A549 (cell line): ENCODE results near the gene TOB1. TPM values are rescaled to one million over a fixed set of nuclear protein-coding genes. Genes with fewer than 3 reads are reported as not detected.
A peak's percentile ranks its signal among the peaks of the same experiment; 100 is the strongest.

ENCODE experiments used
- ATAC-seq, 2 experiments: fragments of 200-7000 bp in 1 of 2; fragments of >200 bp in 1 of 2; cut with Nextera tagmentation in 1 of 2; cut with Tn5 transposase in 1 of 2; 3 replicates each; pipeline versions ENCODE4 v1.8.0 to v1.9.1; 2018 to 2020; ENCODE audit warnings: mild to moderate bottlenecking in 1 of 2, moderate library complexity in 1 of 2
- CTCF ChIA-PET: fragments of 300-600 bp; sonication (Branson Sonifier 250); formaldehyde crosslinking; extraction: SDS; loops from one replicate; lab custom pipeline; 2021; ENCODE audit warnings: antibody characterized with exemption, inconsistent platforms; lab: Yijun Ruan, JAX
- POLR2A ChIA-PET: fragments of 350-600 bp; formaldehyde crosslinking; extraction: SDS; loops from one replicate; lab custom pipeline; 2021; ENCODE audit warnings: antibody characterized with exemption, inconsistent platforms; lab: Yijun Ruan, JAX
- DNase-seq, 2 experiments: peaks; one replicate each; pipeline versions ENCODE4 v3.0.0 to v3.0.0-alpha.2; 2011 to 2016; ENCODE audit warnings: low read depth in 1 of 2, low spot score in 1 of 2
- FAIRE-seq: peaks from 2 replicates; lab custom pipeline; 2011; peaks lifted over from hg19 to GRCh38; lab: Jason Lieb, UNC
- H3K27ac ChIP-seq, 2 experiments: fragments of >200 bp; sonication (Bioruptor Twin); formaldehyde crosslinking; 3 replicates each; pipeline ENCODE4 v1.5.1; 2016 to 2017
- H3K4me1 ChIP-seq: fragments of >200 bp; sonication (Bioruptor Twin); formaldehyde crosslinking; 3 replicates; pipeline ENCODE4 v1.6.1; 2016
- H3K4me2 ChIP-seq: fragments of >200 bp; sonication (Bioruptor Twin); formaldehyde crosslinking; 3 replicates; pipeline ENCODE4 v1.6.1; 2016
- H3K4me3 ChIP-seq: fragments of >200 bp; sonication (Bioruptor Twin); formaldehyde crosslinking; 3 replicates; pipeline ENCODE4 v1.5.1; 2016
- H3K9me3 ChIP-seq: fragments of >200 bp; sonication (Bioruptor Twin); formaldehyde crosslinking; 3 replicates; pipeline ENCODE4 v1.6.1; 2016
- CBX8 ChIP-seq: fragments of 200-600 bp; sonication (generic); IDR thresholded peaks from 2 replicates; pipeline ENCODE4 v1.6.1; 2016
- CHD2 ChIP-seq: fragments of 150-350 bp; IDR thresholded peaks from 2 replicates; pipeline ENCODE4 v1.6.1; 2014; ENCODE audit warnings: low read length; ENCODE audit not compliant: partially characterized antibody
- EP300 ChIP-seq, 2 experiments: fragments of >200 bp; sonication (Bioruptor Twin); formaldehyde crosslinking; IDR thresholded peaks; 2 replicates in 1 of 2; 3 replicates in 1 of 2; pipeline ENCODE4 v1.6.1; 2016 to 2017
- HDAC2 ChIP-seq: fragments of 200-600 bp; sonication (generic); IDR thresholded peaks from 2 replicates; pipeline ENCODE4 v1.6.1; 2016
- HOXB13 ChIP-seq: fragments of 250-450 bp; sonication (Bioruptor Pico); IDR thresholded peaks from 2 replicates; pipeline ENCODE4 v1.5.0; 2020; ENCODE audit warnings: low read depth, mild to moderate bottlenecking, moderate library complexity
- HOXB5 ChIP-seq: fragments of 250-450 bp; sonication (Bioruptor Pico); IDR thresholded peaks from 2 replicates; pipeline ENCODE4 v1.5.0; 2020; ENCODE audit warnings: mild to moderate bottlenecking, moderate library complexity
- JUN ChIP-seq, 2 experiments: fragments of >200 bp; sonication (Bioruptor Twin); formaldehyde crosslinking; IDR thresholded peaks; 2 replicates in 1 of 2; 3 replicates in 1 of 2; pipeline ENCODE4 v1.6.1; 2016 to 2017
- KDM5A ChIP-seq: fragments of 200-600 bp; sonication (generic); IDR thresholded peaks from 2 replicates; pipeline ENCODE4 v1.6.1; 2016; ENCODE audit warnings: antibody characterized with exemption, mild to moderate bottlenecking
- MAFK ChIP-seq: fragments of 450-650 bp; IDR thresholded peaks from 2 replicates; pipeline ENCODE4 v1.6.1; 2014; ENCODE audit not compliant: partially characterized antibody
- MAZ ChIP-seq: fragments of 150-350 bp; IDR thresholded peaks from 2 replicates; pipeline ENCODE4 v1.6.1; 2014; ENCODE audit warnings: antibody characterized with exemption, low read depth, low read length, borderline replicate concordance
- POLR2AphosphoS2 ChIP-seq: conservative IDR thresholded peaks from 2 replicates; pipeline ENCODE4 v1.6.1; 2012; ENCODE audit warnings: low read length, improper control_type of control experiment, inconsistent platforms
- RAD21 ChIP-seq, 2 experiments: fragments of >200 bp in 1 of 2; sonication (Bioruptor Twin) in 1 of 2; formaldehyde crosslinking in 1 of 2; IDR thresholded peaks in 1 of 2; conservative IDR thresholded peaks in 1 of 2; 2 replicates in 1 of 2; 3 replicates in 1 of 2; pipeline ENCODE4 v1.6.1; 2012 to 2018; ENCODE audit warnings: inconsistent platforms in 1 of 2
- SREBF2 ChIP-seq: fragments of 450-650 bp; IDR thresholded peaks from 2 replicates; pipeline ENCODE4 v1.6.1; 2014; ENCODE audit warnings: mild to moderate bottlenecking, moderate library complexity
- TP53 ChIP-seq: fragments of 250-450 bp; sonication (Bioruptor Pico); IDR thresholded peaks from 2 replicates; pipeline ENCODE4 v1.5.0; 2021; ENCODE audit warnings: mild to moderate bottlenecking, moderate library complexity
- WGBS: methylation state at CpG from one replicate; pipeline ENCODE4 v1.1.6; 2017; ENCODE audit errors: missing lambda C conversion rate; 5-methylcytosine and 5-hydroxymethylcytosine counted together
- polyA plus RNA-seq, 4 experiments: library from polyadenylated mRNA; depleted of rRNA in 3 of 4; stranded (reverse); fragments of >200 nt; fragmentation: RNase III in 1 of 4; extraction: RNeasy Plus Mini Kit Qiagen cat#74134 plus additional on column Dnase treatment in 1 of 4; gene quantifications; 2 replicates in 3 of 4; 3 replicates in 1 of 4; pipeline ENCODE4 v1.2.3, GENCODE V29; 2011 to 2017
- TF ChIP-seq, protein P1 (sequence below): fragments of >200 bp; sonication (Bioruptor Twin); formaldehyde crosslinking; IDR thresholded peaks from 3 replicates; pipeline ENCODE4 v1.5.1; 2016
- TF ChIP-seq, protein P2 (sequence below): fragments of 250-450 bp; sonication (Bioruptor Pico); IDR thresholded peaks from 2 replicates; pipeline ENCODE4 v1.5.0; 2020; ENCODE audit warnings: low read depth, mild to moderate bottlenecking, moderate library complexity
- TF ChIP-seq, protein P3 (sequence below): fragments of 200-600 bp; sonication (generic); IDR thresholded peaks from 2 replicates; pipeline ENCODE4 v1.6.1; 2016; ENCODE audit warnings: antibody characterized with exemption, mild to moderate bottlenecking, moderate library complexity
- TF ChIP-seq, protein P4 (sequence below): fragments of >200 bp; sonication (Bioruptor Twin); formaldehyde crosslinking; IDR thresholded peaks from 2 replicates; pipeline ENCODE4 v1.6.1; 2016

TOB1 gene
- polyA plus RNA-seq, 2 of the 4 experiments (the other 2 are of a cell fraction) = 111 to 133 TPM

DNA sequence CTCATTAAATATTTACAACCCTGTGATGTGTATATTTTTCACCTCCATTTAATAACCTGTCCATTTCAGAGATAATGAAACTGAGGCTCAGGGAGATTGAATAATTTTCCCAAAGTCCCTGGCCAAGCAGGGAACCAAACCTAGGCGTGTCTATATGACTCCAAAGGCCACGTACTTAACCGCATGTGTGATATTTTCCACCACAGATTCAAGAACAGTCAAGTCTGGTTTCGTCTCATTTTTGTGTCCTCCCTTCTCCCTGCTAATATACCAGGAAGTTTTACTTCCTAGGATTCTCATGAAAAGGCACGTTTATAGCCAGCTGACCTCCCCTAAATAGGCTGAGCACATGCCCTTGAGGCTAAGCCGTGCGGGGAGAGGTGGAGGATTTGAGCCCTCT, 15.5 kb downstream of the TOB1 start:
- no peak for ATAC-seq
- no peak overlapping the region for H3K4me2 ChIP-seq
- ChIA-PET CTCF (interaction anchor here (0.7 to 31.4 kb wide), 15 partner anchors 10 to 454 kb away, joined by 3 to 1502 read pairs (median 5); partner anchors contain the start of genes LRRC59, TOB1 and WFIKKN2), POLR2A (interaction anchor here (1.1 to 3.9 kb wide), 2 partner anchors 16 kb away, joined by 3 to 58 read pairs; partner anchors contain the start of gene TOB1)
- peaks cover 16% of the 10 kb centered on the region for H3K4me1 ChIP-seq
- H3K4me3 ChIP-seq = no peak overlapping the region
- TF ChIP-seq HDAC2 (0 out of 2 replicates have a peak, but pooled peaks have one; percentile 28), MAZ (no peak), TP53 (CRISPR knock-in tag) (no peak), HOXB5 (CRISPR knock-in tag) (no peak), CHD2 (no peak), CBX8 (no peak)
- no peak for FAIRE-seq
- 84% methylated on average over 7 of the region's 7 CpGs for WGBS
- no peak for DNase-seq
- no peak overlapping the region for H3K27ac ChIP-seq
- no peaks in the 10 kb centered on the region for H3K9me3 ChIP-seq

DNA sequence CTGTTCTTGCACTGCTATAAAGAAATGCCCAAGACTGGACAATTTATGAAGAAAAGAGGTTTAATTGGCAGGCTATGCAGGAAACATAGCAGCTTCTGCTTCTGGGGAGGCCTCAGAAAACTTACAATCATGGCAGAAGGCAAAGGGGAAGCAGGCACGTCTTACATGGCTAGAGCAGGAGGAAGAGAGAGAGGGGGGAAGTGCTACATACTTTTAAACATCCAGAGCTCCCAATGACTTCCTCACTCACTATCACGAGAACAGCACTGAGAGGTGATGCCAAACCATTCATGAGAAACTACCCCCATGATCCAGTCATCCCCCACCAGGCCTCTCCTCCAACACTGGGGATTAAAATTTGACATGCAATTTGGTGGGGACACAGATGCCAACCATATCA, 17.4 kb downstream of the TOB1 start:
- POLR2A ChIA-PET = interaction anchor here (1.0 to 2.8 kb wide), 2 partner anchors 17 to 317 kb away, joined by 3 to 12 read pairs; partner anchors contain the start of gene TOB1
- no peak for ATAC-seq
- no peaks in the 10 kb centered on the region for H3K9me3 ChIP-seq

DNA sequence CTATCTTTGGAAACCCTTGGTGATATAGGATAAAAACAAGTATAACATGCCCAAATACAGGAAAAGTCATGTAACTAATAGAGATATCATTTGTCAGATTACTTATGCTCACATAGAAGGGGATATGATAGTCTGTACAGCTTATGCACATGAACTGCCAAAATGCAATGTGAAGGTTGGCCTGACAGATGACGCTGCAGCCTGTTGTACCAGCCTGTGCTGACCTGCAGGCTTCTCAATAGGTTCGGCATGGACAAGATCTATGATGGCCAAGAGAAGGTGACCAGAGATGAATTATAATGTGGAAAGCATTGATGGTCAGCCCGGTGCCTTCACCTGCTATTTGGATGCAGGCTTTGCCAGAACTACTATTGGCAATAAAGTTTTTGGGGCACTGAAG, 18.1 kb downstream of the TOB1 start:
- Histone ChIP-seq H3K9me3 (no peaks in the 10 kb centered on the region), H3K27ac (no peak overlapping the region), H3K4me3 (no peak overlapping the region), H3K4me1 (peaks cover 20% of the 10 kb centered on the region), H3K4me2 (no peak overlapping the region)
- DNase-seq = no peak
- ChIA-PET POLR2A (interaction anchor here (1.0 to 2.8 kb wide), 2 partner anchors 18 to 318 kb away, joined by 3 to 12 read pairs; partner anchors contain the start of gene TOB1), CTCF (interaction anchor here (1.1 to 31.4 kb wide), 9 partner anchors 13 to 302 kb away, joined by 3 to 1502 read pairs (median 13); partner anchors contain the start of genes TOB1 and WFIKKN2)
- no peak for ATAC-seq
- no peak for FAIRE-seq
- TF ChIP-seq, protein P1, sequence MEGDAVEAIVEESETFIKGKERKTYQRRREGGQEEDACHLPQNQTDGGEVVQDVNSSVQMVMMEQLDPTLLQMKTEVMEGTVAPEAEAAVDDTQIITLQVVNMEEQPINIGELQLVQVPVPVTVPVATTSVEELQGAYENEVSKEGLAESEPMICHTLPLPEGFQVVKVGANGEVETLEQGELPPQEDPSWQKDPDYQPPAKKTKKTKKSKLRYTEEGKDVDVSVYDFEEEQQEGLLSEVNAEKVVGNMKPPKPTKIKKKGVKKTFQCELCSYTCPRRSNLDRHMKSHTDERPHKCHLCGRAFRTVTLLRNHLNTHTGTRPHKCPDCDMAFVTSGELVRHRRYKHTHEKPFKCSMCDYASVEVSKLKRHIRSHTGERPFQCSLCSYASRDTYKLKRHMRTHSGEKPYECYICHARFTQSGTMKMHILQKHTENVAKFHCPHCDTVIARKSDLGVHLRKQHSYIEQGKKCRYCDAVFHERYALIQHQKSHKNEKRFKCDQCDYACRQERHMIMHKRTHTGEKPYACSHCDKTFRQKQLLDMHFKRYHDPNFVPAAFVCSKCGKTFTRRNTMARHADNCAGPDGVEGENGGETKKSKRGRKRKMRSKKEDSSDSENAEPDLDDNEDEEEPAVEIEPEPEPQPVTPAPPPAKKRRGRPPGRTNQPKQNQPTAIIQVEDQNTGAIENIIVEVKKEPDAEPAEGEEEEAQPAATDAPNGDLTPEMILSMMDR = no peak
- TF ChIP-seq RAD21 (conservative IDR thresholded peaks at IDR 0.05 in 1 of 2, IDR thresholded peaks at IDR 0.05 in 1 of 2) = 0 out of 5 replicates have a peak, but pooled peaks of 1 of the 2 experiments have one; percentile 31
- TF ChIP-seq, protein P2, sequence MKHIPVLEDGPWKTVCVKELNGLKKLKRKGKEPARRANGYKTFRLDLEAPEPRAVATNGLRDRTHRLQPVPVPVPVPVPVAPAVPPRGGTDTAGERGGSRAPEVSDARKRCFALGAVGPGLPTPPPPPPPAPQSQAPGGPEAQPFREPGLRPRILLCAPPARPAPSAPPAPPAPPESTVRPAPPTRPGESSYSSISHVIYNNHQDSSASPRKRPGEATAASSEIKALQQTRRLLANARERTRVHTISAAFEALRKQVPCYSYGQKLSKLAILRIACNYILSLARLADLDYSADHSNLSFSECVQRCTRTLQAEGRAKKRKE (CRISPR knock-in tag) = no peak
- 80% methylated on average over 3 of the region's 3 CpGs for WGBS

More for the DNA sequence above, 17.4 kb downstream of the TOB1 start:
- Histone ChIP-seq H3K4me3 (no peak overlapping the region), H3K4me2 (no peak overlapping the region), H3K27ac (no peak overlapping the region), H3K4me1 (peaks cover 20% of the 10 kb centered on the region)
- WGBS = 83% methylated on average over 2 of the region's 2 CpGs
- FAIRE-seq (no peak), DNase-seq (no peak)
- TF ChIP-seq MAFK = no peak
- TF ChIP-seq, protein P3, sequence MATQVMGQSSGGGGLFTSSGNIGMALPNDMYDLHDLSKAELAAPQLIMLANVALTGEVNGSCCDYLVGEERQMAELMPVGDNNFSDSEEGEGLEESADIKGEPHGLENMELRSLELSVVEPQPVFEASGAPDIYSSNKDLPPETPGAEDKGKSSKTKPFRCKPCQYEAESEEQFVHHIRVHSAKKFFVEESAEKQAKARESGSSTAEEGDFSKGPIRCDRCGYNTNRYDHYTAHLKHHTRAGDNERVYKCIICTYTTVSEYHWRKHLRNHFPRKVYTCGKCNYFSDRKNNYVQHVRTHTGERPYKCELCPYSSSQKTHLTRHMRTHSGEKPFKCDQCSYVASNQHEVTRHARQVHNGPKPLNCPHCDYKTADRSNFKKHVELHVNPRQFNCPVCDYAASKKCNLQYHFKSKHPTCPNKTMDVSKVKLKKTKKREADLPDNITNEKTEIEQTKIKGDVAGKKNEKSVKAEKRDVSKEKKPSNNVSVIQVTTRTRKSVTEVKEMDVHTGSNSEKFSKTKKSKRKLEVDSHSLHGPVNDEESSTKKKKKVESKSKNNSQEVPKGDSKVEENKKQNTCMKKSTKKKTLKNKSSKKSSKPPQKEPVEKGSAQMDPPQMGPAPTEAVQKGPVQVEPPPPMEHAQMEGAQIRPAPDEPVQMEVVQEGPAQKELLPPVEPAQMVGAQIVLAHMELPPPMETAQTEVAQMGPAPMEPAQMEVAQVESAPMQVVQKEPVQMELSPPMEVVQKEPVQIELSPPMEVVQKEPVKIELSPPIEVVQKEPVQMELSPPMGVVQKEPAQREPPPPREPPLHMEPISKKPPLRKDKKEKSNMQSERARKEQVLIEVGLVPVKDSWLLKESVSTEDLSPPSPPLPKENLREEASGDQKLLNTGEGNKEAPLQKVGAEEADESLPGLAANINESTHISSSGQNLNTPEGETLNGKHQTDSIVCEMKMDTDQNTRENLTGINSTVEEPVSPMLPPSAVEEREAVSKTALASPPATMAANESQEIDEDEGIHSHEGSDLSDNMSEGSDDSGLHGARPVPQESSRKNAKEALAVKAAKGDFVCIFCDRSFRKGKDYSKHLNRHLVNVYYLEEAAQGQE = no peak
- no peak for TF ChIP-seq POLR2AphosphoS2
- TF ChIP-seq EP300 (IDR thresholded peaks at IDR 0.05) = no peak
- no peak for TF ChIP-seq HOXB13 (CRISPR knock-in tag)
- no peak for TF ChIP-seq JUN (IDR thresholded peaks at IDR 0.05)
- TF ChIP-seq MAZ = no peak
- no peak for TF ChIP-seq CHD2
- TF ChIP-seq KDM5A = no peak
- TF ChIP-seq SREBF2 = no peak
- TF ChIP-seq, protein P4, sequence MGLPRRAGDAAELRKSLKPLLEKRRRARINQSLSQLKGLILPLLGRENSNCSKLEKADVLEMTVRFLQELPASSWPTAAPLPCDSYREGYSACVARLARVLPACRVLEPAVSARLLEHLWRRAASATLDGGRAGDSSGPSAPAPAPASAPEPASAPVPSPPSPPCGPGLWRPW = no peak
- CTCF ChIA-PET = interaction anchor here (0.8 to 31.4 kb wide), 8 partner anchors 8 to 298 kb away, joined by 3 to 1502 read pairs (median 140); partner anchors contain the start of gene TOB1
